Panc1 (cell line): ENCODE results near the gene SLC25A39. TPM values are rescaled to one million over a fixed set of nuclear protein-coding genes. Genes with fewer than 3 reads are reported as not detected.

Source experiments
- ATAC-seq: fragments of 200-7000 bp; cut with Tn5 transposase; 2 replicates; pipeline ENCODE4 v1.9.1; 2020; ENCODE audit warnings: mild to moderate bottlenecking, moderate library complexity
- BruUV-seq: library from RNA; stranded (reverse); fragments of 400-500 nt; replicated peaks from 2 replicates; lab custom pipeline; 2021; lab: Mats Ljungman, UMichigan
- CTCF ChIA-PET: fragments of 300-600 bp; sonication (Branson Sonifier 250); formaldehyde crosslinking; loops from one replicate; lab custom pipeline; 2022; ENCODE audit warnings: antibody characterized with exemption; lab: Charles Lee
- POLR2A ChIA-PET: fragments of 300-600 bp; sonication (Branson Sonifier 250); formaldehyde crosslinking; loops from one replicate; lab custom pipeline; 2022; ENCODE audit warnings: antibody characterized with exemption; lab: Charles Lee
- DNase-seq: peaks from one replicate; pipeline ENCODE4 v3.0.0-alpha.2; 2010; ENCODE audit warnings: low read depth, low spot score
- H3K27ac ChIP-seq: 2 replicates; pipeline ENCODE4 v1.5.1; 2011; ENCODE audit warnings: mild to moderate bottlenecking, low read length, inconsistent platforms
- H3K27me3 ChIP-seq: fragments of 200-500 bp; sonication (Bioruptor generic); 2 replicates; pipeline ENCODE4 v1.6.0; 2014; ENCODE audit warnings: low read length, inconsistent platforms; ENCODE audit not compliant: control insufficient read depth, insufficient read depth
- H3K36me3 ChIP-seq: fragments of 200-500 bp; sonication (Bioruptor generic); 2 replicates; pipeline ENCODE4 v1.5.1; 2014; ENCODE audit warnings: inconsistent platforms, mild to moderate bottlenecking, low read length, moderate library complexity; ENCODE audit not compliant: control insufficient read depth, insufficient read depth
- H3K4me1 ChIP-seq: 2 replicates; pipeline ENCODE4 v1.5.1; 2011; ENCODE audit warnings: inconsistent platforms, mild to moderate bottlenecking, low read length, moderate library complexity; ENCODE audit not compliant: control insufficient read depth, insufficient read depth
- H3K4me3 ChIP-seq, 2 experiments: 2 replicates each; pipeline ENCODE4 v1.5.1; 2011 to 2012; ENCODE audit warnings: low read depth in 2 of 2, low read length in 2 of 2, mild to moderate bottlenecking in 2 of 2, inconsistent platforms in 1 of 2, moderate library complexity in 1 of 2
- H3K9me3 ChIP-seq: fragments of 200-500 bp; sonication (Bioruptor generic); 2 replicates; pipeline ENCODE4 v1.5.1; 2014; ENCODE audit warnings: low read depth, mild to moderate bottlenecking, inconsistent platforms, low read length, moderate library complexity; ENCODE audit not compliant: control insufficient read depth, insufficient read depth
- POLR2AphosphoS5 ChIP-seq: IDR thresholded peaks from 2 replicates; pipeline ENCODE4 v1.6.1; 2012; ENCODE audit warnings: mild to moderate bottlenecking, low read depth, low read length, moderate library complexity
- SIN3A ChIP-seq: IDR thresholded peaks from 2 replicates; pipeline ENCODE4 v1.6.1; 2012; ENCODE audit warnings: low read depth, mild to moderate bottlenecking, low read length, moderate library complexity, borderline replicate concordance; ENCODE audit not compliant: insufficient read depth
- TCF7L2 ChIP-seq: IDR thresholded peaks from 2 replicates; pipeline ENCODE4 v1.6.1; 2011; ENCODE audit warnings: mild to moderate bottlenecking, low read depth, low read length, inconsistent platforms
- in situ Hi-C: cut with HindIII; loops from 2 replicates; pipeline ENCODE4 v1.10.0; 2016; ENCODE audit warnings: low sequenced_read_pairs, low pct_unique_long_range_greater_than_20kb
- intact Hi-C: fragments of 100-400 bp; cut with micrococcal nuclease; formaldehyde crosslinking; loops from one replicate; pipeline ENCODE4 v1.10.0; 2022; ENCODE audit not compliant: unreplicated experiment
- total RNA-seq: library from RNA; stranded (reverse); gene quantifications from one replicate; pipeline ENCODE4 v1.2.1, GENCODE V29; 2021; ENCODE audit not compliant: unreplicated experiment
- TF ChIP-seq, protein P1 (sequence below), 2 experiments: IDR thresholded peaks; 2 replicates each; pipeline ENCODE4 v1.6.1; 2011 to 2012; ENCODE audit warnings: low read depth in 2 of 2, control low read depth in 1 of 2, low read length in 1 of 2, mild to moderate bottlenecking in 1 of 2, moderate library complexity in 1 of 2; ENCODE audit not compliant: insufficient read depth in 1 of 2
- TF ChIP-seq, protein P2 (sequence below): fragments of 450-650 bp; IDR thresholded peaks from 2 replicates; pipeline ENCODE4 v1.5.1; 2017; ENCODE audit warnings: mild to moderate bottlenecking

The SLC25A39 gene
- total RNA-seq, 1 experiment from 2014 or later = 138 TPM

GRCh38 chr17:44351961-44352827 lies 27.6 kb upstream of the SLC25A39 start:
- Histone ChIP-seq H3K27me3 (no peaks in the 10 kb centered on the region), H3K9me3 (no peaks in the 10 kb centered on the region), H3K36me3 (no peaks in the 10 kb centered on the region), H3K4me3 (no peak overlapping the region), H3K27ac (no peak overlapping the region), H3K4me1 (no peaks in the 10 kb centered on the region)
- in situ Hi-C loops (no loop called here), intact Hi-C loops (no loop called here)
- BruUV-seq = TSS peak; percentile 95
- POLR2A ChIA-PET = no interaction called here
- DNase-seq (no peak), ATAC-seq (no peak)
- CTCF ChIA-PET = no interaction called here
- TF ChIP-seq, protein P1, sequence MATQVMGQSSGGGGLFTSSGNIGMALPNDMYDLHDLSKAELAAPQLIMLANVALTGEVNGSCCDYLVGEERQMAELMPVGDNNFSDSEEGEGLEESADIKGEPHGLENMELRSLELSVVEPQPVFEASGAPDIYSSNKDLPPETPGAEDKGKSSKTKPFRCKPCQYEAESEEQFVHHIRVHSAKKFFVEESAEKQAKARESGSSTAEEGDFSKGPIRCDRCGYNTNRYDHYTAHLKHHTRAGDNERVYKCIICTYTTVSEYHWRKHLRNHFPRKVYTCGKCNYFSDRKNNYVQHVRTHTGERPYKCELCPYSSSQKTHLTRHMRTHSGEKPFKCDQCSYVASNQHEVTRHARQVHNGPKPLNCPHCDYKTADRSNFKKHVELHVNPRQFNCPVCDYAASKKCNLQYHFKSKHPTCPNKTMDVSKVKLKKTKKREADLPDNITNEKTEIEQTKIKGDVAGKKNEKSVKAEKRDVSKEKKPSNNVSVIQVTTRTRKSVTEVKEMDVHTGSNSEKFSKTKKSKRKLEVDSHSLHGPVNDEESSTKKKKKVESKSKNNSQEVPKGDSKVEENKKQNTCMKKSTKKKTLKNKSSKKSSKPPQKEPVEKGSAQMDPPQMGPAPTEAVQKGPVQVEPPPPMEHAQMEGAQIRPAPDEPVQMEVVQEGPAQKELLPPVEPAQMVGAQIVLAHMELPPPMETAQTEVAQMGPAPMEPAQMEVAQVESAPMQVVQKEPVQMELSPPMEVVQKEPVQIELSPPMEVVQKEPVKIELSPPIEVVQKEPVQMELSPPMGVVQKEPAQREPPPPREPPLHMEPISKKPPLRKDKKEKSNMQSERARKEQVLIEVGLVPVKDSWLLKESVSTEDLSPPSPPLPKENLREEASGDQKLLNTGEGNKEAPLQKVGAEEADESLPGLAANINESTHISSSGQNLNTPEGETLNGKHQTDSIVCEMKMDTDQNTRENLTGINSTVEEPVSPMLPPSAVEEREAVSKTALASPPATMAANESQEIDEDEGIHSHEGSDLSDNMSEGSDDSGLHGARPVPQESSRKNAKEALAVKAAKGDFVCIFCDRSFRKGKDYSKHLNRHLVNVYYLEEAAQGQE (IDR thresholded peaks at IDR 0.05; ENCODE audit: insufficient read depth in 1 of 2, low read depth in 2 of 2, low read length in 1 of 2) = no peak
- TF ChIP-seq, protein P2, sequence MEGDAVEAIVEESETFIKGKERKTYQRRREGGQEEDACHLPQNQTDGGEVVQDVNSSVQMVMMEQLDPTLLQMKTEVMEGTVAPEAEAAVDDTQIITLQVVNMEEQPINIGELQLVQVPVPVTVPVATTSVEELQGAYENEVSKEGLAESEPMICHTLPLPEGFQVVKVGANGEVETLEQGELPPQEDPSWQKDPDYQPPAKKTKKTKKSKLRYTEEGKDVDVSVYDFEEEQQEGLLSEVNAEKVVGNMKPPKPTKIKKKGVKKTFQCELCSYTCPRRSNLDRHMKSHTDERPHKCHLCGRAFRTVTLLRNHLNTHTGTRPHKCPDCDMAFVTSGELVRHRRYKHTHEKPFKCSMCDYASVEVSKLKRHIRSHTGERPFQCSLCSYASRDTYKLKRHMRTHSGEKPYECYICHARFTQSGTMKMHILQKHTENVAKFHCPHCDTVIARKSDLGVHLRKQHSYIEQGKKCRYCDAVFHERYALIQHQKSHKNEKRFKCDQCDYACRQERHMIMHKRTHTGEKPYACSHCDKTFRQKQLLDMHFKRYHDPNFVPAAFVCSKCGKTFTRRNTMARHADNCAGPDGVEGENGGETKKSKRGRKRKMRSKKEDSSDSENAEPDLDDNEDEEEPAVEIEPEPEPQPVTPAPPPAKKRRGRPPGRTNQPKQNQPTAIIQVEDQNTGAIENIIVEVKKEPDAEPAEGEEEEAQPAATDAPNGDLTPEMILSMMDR = no peak
- TF ChIP-seq TCF7L2 (no peak), SIN3A (no peak), POLR2AphosphoS5 (no peak)

- no peak for DNase-seq
- ATAC-seq = no peak
- Histone ChIP-seq H3K27ac (no peak overlapping the region), H3K4me3 (no peak overlapping the region), H3K4me1 (no peaks in the 10 kb centered on the region), H3K9me3 (no peaks in the 10 kb centered on the region), H3K36me3 (no peaks in the 10 kb centered on the region), H3K27me3 (no peaks in the 10 kb centered on the region)
- TF ChIP-seq, protein P2 = no peak
- no peak for TF ChIP-seq POLR2AphosphoS5
- TF ChIP-seq, protein P1 (IDR thresholded peaks at IDR 0.05; ENCODE audit: insufficient read depth in 1 of 2, low read depth in 2 of 2, low read length in 1 of 2) = no peak
- no peak for TF ChIP-seq TCF7L2
- TF ChIP-seq SIN3A = no peak
- intact Hi-C loops (no loop called here), in situ Hi-C loops (no loop called here)
- CTCF ChIA-PET = no interaction called here
- POLR2A ChIA-PET = no interaction called here
- BruUV-seq = no TSS peak
Observed at GRCh38 chr17:44351464-44351863, 26.8 kb upstream of the SLC25A39 start.
